GM12872 (cell line): ENCODE measurements around the gene ABHD6.

Source experiments
- TF ChIP-seq, protein P1 (sequence below): IDR thresholded peaks from 3 replicates; pipeline ENCODE4 v1.5.1; 2011; ENCODE audit warnings: low read depth, mild to moderate bottlenecking, low read length, moderate library complexity; ENCODE audit not compliant: insufficient read depth

Gene ABHD6

DNA sequence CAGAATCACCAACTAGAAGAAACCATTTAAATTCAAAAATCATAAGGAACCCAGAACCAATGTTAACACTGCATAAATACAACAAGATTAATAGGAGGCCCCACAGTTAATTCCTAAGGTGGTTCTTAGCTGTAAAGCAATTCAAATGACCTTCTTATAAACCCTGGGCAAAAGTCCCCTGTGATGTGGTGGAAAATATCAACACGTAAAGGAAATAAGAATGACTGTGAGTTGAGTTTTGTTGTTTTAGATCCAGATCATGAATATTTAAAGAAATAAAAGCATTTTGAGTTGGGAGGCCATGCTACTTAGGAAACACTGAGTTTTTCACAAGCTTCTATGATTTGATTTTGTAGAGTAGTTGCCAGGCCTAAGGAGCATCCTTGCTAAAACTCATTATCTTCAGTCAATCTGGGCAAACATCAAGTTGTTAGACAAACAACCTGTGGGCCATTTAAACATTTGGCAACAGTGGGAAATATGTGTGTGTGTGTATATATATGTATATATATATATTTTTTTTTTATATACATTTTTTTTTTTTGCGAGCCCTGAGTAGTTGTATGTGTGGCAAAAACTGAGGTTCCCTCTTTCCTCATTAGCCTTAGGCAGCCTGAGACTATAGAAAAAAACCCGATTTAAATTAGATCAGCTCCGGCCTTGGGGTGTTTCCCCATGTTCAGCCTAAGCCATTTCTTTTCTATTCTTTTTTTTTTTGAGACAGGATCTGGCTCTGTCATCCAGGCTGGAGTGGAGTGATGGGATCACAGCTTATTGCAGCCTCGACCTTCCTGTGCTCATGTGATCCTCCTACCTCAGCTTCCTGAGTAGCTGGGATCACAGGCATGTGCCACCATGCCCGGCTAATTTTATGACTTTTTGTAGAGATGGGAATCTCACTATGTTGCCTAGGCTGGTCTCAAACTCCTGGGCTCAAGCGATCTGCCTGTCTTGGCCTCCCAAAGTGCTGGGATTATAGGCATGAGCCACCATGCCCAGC lies 87.1 kb downstream of the ABHD6 start:
- TF ChIP-seq, protein P1, sequence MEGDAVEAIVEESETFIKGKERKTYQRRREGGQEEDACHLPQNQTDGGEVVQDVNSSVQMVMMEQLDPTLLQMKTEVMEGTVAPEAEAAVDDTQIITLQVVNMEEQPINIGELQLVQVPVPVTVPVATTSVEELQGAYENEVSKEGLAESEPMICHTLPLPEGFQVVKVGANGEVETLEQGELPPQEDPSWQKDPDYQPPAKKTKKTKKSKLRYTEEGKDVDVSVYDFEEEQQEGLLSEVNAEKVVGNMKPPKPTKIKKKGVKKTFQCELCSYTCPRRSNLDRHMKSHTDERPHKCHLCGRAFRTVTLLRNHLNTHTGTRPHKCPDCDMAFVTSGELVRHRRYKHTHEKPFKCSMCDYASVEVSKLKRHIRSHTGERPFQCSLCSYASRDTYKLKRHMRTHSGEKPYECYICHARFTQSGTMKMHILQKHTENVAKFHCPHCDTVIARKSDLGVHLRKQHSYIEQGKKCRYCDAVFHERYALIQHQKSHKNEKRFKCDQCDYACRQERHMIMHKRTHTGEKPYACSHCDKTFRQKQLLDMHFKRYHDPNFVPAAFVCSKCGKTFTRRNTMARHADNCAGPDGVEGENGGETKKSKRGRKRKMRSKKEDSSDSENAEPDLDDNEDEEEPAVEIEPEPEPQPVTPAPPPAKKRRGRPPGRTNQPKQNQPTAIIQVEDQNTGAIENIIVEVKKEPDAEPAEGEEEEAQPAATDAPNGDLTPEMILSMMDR = no peak

DNA sequence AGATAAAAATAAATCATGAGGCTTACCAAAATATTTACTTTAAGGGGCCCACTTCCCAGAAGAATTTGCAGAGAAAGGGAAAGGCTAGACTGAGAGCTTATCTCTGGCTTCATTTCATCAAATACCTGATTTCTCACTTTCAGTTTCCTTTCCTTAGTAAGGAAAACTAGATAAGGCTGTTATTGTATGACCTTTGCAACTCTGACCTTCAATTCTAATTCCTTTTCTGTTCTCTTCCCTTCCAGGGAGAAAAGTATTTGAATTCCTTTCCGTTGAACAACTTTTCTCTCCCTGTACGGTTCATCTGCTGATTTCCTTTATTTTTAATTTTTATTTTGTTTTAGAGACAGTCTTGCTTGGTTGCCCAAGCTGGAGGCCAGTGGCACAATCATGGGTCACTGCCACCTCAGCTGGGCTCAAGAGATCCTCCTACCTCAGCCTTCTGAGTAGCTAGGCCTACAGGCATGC lies 88.0 kb downstream of the ABHD6 start:
- TF ChIP-seq, protein P1 = no peak

DNA sequence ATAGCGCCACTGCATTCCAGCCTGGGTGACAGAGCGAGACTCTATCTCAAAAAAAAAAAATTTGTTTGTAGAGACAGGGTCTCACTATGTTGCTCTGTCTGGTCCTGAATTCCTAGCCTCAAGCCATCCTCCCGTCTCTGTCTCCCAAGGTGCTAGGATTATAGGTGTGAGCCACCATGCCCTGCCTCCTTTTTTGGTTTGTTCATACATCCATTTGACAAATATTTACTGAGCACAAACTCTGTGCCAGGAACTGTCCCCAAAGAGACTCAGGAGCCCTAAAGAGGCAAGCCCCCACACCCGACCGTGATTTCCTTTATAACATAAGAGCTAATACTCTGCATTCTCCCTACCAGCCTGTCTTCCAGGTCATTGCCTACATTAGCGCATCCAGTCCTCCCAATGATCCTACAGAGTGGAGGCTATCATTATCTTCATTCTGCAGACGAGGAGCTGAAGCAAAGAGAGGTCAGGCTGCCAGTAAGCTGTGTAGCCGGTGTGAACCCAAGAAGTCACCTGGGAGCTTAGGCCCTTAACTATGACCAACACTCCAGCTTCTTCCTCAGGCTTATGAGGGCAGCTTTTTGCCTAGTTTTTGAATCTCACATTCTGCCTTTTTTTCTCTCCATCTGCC lies 88.8 kb downstream of the ABHD6 start:
- TF ChIP-seq, protein P1 = no peak

DNA sequence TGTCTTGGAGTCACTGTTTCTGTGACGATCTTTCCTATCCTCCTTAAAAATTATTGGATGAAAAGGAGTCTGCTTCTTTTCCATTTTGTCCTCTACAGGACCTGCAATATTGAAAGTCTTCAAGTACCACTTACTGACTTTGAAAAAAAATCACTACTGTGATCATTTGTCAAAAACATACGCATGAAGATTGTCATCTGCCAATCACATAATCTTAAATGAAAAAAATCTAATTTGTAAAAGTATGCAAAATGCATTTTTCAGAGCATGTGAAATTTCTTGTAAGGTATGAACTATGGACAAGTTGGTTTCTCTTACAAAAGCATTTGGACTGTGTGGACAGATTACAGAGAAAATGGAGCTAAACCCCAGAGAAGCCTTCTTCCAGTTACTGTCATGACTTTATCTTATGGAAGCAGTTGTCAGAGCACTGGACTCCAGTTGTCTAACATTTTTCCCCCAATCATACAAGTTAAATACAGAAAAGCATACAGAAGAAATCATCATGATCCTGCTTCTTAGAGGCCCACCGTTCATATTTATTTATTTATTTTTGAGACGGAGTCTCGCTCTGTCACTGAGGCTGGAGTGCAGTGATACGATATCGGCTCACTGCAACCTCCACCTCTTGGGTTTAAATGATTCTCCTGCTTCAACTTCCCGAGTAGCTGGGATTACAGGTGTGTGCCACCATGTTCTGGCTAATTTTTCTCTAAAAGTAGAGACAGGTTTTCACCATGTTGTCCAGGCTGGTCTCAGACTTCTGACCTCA lies 91.7 kb downstream of the ABHD6 start:
- TF ChIP-seq, protein P1 = no peak

DNA sequence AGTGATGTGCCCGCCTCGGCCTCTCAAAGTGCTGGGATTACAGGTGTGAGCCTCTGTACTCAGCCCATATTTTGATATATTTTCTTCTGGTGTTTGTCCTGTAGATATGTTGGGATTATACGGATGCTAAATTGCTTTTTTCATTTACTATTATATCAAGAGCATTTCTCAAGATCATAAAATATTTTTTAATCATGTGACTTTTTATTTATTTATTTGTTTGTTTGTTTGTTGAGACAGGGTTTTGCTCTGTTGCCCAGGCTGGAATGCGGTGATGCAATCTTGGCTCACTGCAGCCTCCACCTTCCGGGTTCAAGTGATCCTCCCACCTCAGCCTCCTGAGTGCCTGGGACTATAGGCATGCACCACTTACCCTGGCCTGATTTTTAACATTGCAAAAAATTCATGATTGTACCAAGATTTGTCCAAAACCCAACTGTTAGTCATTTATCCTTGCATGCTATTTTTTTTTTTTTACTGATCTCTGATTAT lies 92.4 kb downstream of the ABHD6 start:
- TF ChIP-seq, protein P1 = no peak

DNA sequence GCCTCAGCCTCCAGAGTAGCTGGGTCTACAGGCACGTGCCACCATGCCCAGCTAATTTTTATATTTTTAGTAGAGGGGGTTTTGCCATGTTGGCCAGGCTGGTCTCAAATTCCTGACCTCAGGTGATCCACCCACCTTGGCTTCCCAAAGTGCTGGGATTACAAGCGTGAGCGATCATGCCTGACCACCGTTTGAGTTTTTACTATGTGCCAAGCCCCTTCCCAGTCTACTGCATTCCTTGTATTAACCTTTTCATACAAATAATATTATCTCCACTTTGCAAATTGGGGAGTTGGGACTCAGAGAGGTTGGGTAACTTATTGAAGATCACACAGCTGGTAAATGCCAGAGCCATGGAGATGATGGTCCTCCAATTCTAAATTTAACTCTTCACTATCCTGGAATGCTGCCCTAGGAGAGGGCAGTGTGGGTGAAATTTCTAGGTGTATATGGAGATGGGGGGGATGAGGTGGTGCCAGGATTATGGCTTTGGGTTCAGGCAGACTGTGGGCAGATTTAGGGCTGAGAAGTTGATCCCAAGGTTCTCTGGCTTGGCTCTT lies 94.1 kb downstream of the ABHD6 start:
- TF ChIP-seq, protein P1 = no peak
